IPS-18c (cell line): ENCODE measurements around the gene GBP7.

Experiments
- H3K4me3 ChIP-seq: 2 replicates; pipeline ENCODE4 v1.7.0; 2013; ENCODE audit warnings: low read depth, mild to moderate bottlenecking, low read length, moderate library complexity; ENCODE audit not compliant: insufficient read depth
- H3K9me3 ChIP-seq: one replicate; pipeline ENCODE4 v1.6.1; 2013; ENCODE audit warnings: mild to moderate bottlenecking, low read length, moderate library complexity; ENCODE audit not compliant: control insufficient read depth, insufficient read depth

Gene GBP7

GRCh38 chr1:89176971-89177370, 1.2 kb upstream of the GBP7 start:
- Histone ChIP-seq H3K9me3 (no peaks in the 10 kb centered on the region), H3K4me3 (no peak overlapping the region)

GRCh38 chr1:89174491-89174890, 1.3 kb downstream of the GBP7 start:
- H3K9me3 ChIP-seq: no peaks in the 10 kb centered on the region

GRCh38 chr1:89172468-89173143, 3.2 kb downstream of the GBP7 start:
- H3K4me3 ChIP-seq: no peak overlapping the region
- H3K9me3 ChIP-seq: no peaks in the 10 kb centered on the region

More at GRCh38 chr1:89174491-89174890, 1.3 kb downstream of the GBP7 start:
- H3K4me3 ChIP-seq: no peak overlapping the region

- Histone ChIP-seq H3K9me3 (no peaks in the 10 kb centered on the region), H3K4me3 (no peak overlapping the region)
Measured at GRCh38 chr1:89171067-89171438, 4.8 kb downstream of the GBP7 start.

GRCh38 chr1:89170170-89171066, 5.4 kb downstream of the GBP7 start:
- Histone ChIP-seq H3K4me3 (no peak overlapping the region), H3K9me3 (no peaks in the 10 kb centered on the region)

- Histone ChIP-seq H3K4me3 (no peak overlapping the region), H3K9me3 (no peaks in the 10 kb centered on the region)
Measured at GRCh38 chr1:89169166-89169565, 6.6 kb downstream of the GBP7 start.

- Histone ChIP-seq H3K4me3 (no peak overlapping the region), H3K9me3 (no peaks in the 10 kb centered on the region)
Measured at GRCh38 chr1:89167590-89168230, 8.1 kb downstream of the GBP7 start.

- H3K4me3 ChIP-seq: no peak overlapping the region
- no peaks in the 10 kb centered on the region for H3K9me3 ChIP-seq
Measured at GRCh38 chr1:89166705-89167104, 9.1 kb downstream of the GBP7 start.

GRCh38 chr1:89165811-89166210, 10.0 kb downstream of the GBP7 start:
- Histone ChIP-seq H3K4me3 (no peak overlapping the region), H3K9me3 (no peaks in the 10 kb centered on the region)

GRCh38 chr1:89151047-89151446, 24.8 kb downstream of the GBP7 start:
- Histone ChIP-seq H3K9me3 (no peaks in the 10 kb centered on the region), H3K4me3 (no peak overlapping the region)

- Histone ChIP-seq H3K4me3 (no peak overlapping the region), H3K9me3 (no peaks in the 10 kb centered on the region)
Measured at GRCh38 chr1:89149976-89150375, 25.8 kb downstream of the GBP7 start.

GRCh38 chr1:89149229-89149628, 26.6 kb downstream of the GBP7 start:
- no peaks in the 10 kb centered on the region for H3K9me3 ChIP-seq

GRCh38 chr1:89147678-89148658, 27.8 kb downstream of the GBP7 start:
- Histone ChIP-seq H3K9me3 (no peaks in the 10 kb centered on the region), H3K4me3 (no peak overlapping the region)

More at GRCh38 chr1:89149229-89149628, 26.6 kb downstream of the GBP7 start:
- no peak overlapping the region for H3K4me3 ChIP-seq

GRCh38 chr1:89146721-89147120, 29.1 kb downstream of the GBP7 start:
- Histone ChIP-seq H3K4me3 (no peak overlapping the region), H3K9me3 (no peaks in the 10 kb centered on the region)

GRCh38 chr1:89143484-89143883, 32.3 kb downstream of the GBP7 start:
- no peaks in the 10 kb centered on the region for H3K9me3 ChIP-seq
- H3K4me3 ChIP-seq: no peak overlapping the region

GRCh38 chr1:89142160-89142559, 33.6 kb downstream of the GBP7 start:
- Histone ChIP-seq H3K9me3 (no peaks in the 10 kb centered on the region), H3K4me3 (no peak overlapping the region)

- Histone ChIP-seq H3K9me3 (no peaks in the 10 kb centered on the region), H3K4me3 (no peak overlapping the region)
Measured at GRCh38 chr1:89133747-89134146, 42.1 kb downstream of the GBP7 start.
